NCI-H82 treated with DMSO at 0.1 percent for 48 hours (cell line): Measurements from ENCODE around the gene RPL13A.

ENCODE experiments used
- DNase-seq: peaks from one replicate; lab custom pipeline; 2025; ENCODE audit not compliant: unreplicated experiment; lab: John Stamatoyannopoulos, UW

The RPL13A gene

GRCh38 chr19:49502866-49503581 is 15.6 kb downstream of the RPL13A start:
- DNase-seq, result peak; percentile 48

- no peak for DNase-seq
These were observed 16.2 kb downstream of the RPL13A start for GRCh38 chr19:49503582-49503962.

- DNase-seq, result peak; percentile 72
These were observed 19.2 kb downstream of the RPL13A start for GRCh38 chr19:49506575-49507105.

GRCh38 chr19:49507803-49508494 is 20.5 kb downstream of the RPL13A start:
- peak; percentile 51 for DNase-seq

GRCh38 chr19:49512970-49513745 is 25.8 kb downstream of the RPL13A start:
- DNase-seq, result no peak

GRCh38 chr19:49513746-49514118 is 26.3 kb downstream of the RPL13A start:
- no peak for DNase-seq

GRCh38 chr19:49514151-49514550 is 26.7 kb downstream of the RPL13A start:
- DNase-seq, result no peak

- no peak for DNase-seq
These were observed 28.4 kb downstream of the RPL13A start for GRCh38 chr19:49515767-49516166.

- no peak for DNase-seq
These were observed 30.6 kb downstream of the RPL13A start for GRCh38 chr19:49518033-49518432.

- DNase-seq, result no peak
These were observed 33.4 kb downstream of the RPL13A start for GRCh38 chr19:49520705-49521319.

- DNase-seq, result no peak
These were observed 37.5 kb downstream of the RPL13A start for GRCh38 chr19:49524812-49525455.

- DNase-seq, result no peak
These were observed 40.9 kb downstream of the RPL13A start for GRCh38 chr19:49528211-49528771.

GRCh38 chr19:49530708-49531107 is 43.3 kb downstream of the RPL13A start:
- no peak for DNase-seq

GRCh38 chr19:49533551-49534488 is 46.4 kb downstream of the RPL13A start:
- DNase-seq, result peak; percentile 52

- DNase-seq, result no peak
These were observed 47.4 kb downstream of the RPL13A start for GRCh38 chr19:49534632-49535385.

GRCh38 chr19:49536921-49537462 is 49.6 kb downstream of the RPL13A start:
- no peak for DNase-seq

- no peak for DNase-seq
These were observed 51.2 kb downstream of the RPL13A start for GRCh38 chr19:49538643-49539042.

- no peak for DNase-seq
These were observed 52.0 kb downstream of the RPL13A start for GRCh38 chr19:49539192-49539952.
